Measurements from ENCODE around the gene RIMS4.
A peak's percentile ranks its signal among the peaks of the same experiment; 100 is the strongest.

DNA sequence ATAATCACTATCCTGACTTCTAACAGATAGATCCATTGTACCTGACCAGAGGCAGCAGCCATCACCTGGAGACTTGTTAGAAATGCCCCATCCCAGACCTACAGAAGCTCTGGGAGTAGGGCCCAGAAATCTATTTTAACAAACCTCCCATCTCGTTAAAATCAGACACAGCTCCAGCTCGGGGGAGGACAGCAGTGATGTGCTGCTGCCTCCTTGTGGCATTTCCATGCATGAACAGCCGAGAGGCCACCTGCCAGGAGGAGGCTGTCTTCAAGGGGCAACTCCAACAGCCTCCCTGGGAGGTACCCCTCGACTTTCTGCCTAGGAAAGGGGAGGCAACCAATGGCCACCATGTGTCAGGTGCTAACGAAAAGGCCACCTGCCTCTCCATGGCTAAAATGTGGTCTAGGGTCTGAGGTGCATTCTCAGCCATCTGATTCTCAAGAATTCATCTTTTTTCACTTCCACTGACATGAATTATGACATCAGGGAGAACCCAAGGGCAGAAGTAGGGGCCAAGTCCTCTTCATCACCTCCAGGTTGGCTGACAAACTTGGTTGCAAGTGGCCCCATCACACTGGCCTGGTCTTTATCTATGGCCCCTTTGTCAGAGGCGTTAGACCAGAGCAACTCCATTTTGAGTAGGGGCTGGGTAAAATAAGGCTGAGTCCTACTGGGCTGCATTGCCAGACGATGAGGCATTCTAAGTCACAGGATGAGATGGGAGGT lies 76.8 kb downstream of the RIMS4 start:
- TF ChIP-seq, protein P1, sequence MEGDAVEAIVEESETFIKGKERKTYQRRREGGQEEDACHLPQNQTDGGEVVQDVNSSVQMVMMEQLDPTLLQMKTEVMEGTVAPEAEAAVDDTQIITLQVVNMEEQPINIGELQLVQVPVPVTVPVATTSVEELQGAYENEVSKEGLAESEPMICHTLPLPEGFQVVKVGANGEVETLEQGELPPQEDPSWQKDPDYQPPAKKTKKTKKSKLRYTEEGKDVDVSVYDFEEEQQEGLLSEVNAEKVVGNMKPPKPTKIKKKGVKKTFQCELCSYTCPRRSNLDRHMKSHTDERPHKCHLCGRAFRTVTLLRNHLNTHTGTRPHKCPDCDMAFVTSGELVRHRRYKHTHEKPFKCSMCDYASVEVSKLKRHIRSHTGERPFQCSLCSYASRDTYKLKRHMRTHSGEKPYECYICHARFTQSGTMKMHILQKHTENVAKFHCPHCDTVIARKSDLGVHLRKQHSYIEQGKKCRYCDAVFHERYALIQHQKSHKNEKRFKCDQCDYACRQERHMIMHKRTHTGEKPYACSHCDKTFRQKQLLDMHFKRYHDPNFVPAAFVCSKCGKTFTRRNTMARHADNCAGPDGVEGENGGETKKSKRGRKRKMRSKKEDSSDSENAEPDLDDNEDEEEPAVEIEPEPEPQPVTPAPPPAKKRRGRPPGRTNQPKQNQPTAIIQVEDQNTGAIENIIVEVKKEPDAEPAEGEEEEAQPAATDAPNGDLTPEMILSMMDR (IDR thresholded peaks at IDR 0.05; ENCODE audit: insufficient read depth, low read length): peak; percentile 90
- no peak for TF ChIP-seq POLR2AphosphoS5 (IDR thresholded peaks at IDR 0.05; ENCODE audit: low read depth)
- TF ChIP-seq REST (IDR thresholded peaks at IDR 0.05; ENCODE audit: insufficient replicate concordance, low read depth): no peak

Measured in HL-60 (cell line).